SH-SY5Y (cell line): Measurements from ENCODE around the gene TIMM17B.

Experiments used
- GATA2 ChIP-seq: IDR thresholded peaks from 2 replicates; pipeline ENCODE4 v1.6.1; 2011; ENCODE audit warnings: mild to moderate bottlenecking, low read depth, low read length
- GATA3 ChIP-seq: IDR thresholded peaks from 2 replicates; pipeline ENCODE4 v1.6.1; 2011; ENCODE audit warnings: low read depth, mild to moderate bottlenecking, low read length, moderate library complexity

Gene TIMM17B

DNA sequence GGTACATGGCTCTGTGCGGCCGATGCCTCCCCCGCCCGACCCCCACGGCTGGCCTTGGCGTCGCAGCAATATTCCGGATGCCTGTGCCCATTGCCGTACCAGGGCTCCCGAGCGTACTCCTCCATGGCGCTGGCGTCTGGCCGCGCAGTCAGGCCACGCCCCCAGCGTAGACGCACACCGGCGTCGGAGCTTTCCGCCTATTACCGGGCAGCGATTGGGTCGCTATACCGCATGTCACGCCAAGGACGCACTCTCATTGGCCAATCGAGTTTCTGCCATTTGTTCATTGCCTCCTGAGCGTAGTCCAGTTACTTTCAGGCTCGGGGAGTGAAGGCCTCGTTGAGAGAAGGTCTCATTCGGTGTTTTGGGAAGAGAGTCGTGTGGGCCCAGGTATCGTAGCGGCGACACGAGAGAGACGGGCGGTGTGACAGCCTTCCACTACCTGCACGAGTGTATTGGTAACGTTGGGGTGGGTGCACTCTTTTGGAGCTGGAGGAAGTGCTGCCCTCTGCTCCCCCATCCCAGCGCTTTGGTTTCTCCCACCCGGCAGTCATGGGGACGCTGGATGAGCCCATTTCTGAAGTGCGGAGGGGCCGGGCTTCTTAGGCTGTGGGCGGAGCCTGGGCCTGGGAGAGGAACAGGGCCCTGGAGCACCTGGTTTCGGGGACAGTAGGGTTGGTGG, at the start of gene TIMM17B, which contains the start of gene PQBP1:
Gene TIMM17B (minus strand): TSS at position 144 of the 682 bp plus-strand sequence. CDS start 19 bp downstream, at position 125.
Gene PQBP1 (plus strand): TSS at position 306 of the 682 bp plus-strand sequence. CDS start 580 bp downstream, outside the sequence.
- TF ChIP-seq GATA3, result no peak
- TF ChIP-seq GATA2, result no peak

DNA sequence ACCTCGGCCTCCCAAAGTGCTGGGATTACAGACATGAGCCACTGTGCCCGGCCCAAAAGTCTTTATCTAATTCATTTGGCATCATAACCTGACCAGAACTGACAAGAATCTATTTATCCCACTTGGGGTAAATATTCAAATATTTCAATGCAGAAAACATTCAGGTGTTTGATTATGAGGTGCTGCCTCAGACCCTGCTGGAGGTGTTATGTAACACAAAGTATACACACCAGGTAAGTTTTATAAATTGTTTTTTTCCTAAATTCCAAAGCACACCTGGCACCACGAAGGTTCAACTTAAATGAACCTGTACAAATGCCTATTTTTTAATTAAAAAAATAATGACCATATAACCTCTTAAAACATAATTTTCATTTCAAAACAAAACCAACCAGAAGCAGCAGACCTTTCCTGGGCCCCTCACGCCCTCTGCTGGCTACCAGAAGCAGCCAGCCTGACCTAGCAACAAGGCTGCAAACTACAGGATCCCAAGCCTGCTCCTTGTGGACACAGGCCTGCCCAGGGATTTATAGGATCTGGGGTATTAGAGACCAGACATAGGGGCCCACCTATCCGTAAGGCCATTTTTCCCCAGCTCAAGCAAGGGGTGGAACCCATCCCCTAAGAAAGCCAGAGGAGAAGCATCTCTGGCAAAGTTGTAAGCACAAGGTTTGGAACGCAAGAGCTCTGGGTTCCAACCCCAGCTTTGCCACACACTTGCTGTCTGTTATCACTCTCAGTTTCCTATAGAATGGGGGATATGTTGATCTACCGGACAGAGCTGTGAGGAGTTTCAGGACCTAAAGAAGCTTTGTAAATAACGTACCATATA, 48.2 kb upstream of the TIMM17B start:
- TF ChIP-seq GATA3, result no peak

DNA sequence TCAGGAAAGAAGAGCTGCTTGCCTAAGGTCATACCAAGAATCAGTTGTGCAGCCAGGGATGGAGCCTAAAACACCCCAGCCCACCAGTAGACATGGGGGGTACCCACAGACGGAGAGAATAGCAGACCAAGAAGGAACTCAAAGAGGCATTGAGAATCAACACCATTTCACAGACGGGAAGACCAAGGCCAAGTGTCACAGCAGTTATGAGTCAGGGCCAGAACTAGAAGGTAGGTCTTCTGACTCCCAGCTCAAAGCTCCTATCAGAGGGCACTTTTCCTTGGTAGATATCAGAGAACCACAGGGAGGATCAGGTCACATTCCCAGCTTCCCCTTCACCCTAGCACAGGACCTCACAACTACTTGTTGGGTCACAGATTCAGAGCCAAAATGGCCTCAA, 45.3 kb upstream of the TIMM17B start:
- TF ChIP-seq GATA3 (no peak), GATA2 (no peak)

DNA sequence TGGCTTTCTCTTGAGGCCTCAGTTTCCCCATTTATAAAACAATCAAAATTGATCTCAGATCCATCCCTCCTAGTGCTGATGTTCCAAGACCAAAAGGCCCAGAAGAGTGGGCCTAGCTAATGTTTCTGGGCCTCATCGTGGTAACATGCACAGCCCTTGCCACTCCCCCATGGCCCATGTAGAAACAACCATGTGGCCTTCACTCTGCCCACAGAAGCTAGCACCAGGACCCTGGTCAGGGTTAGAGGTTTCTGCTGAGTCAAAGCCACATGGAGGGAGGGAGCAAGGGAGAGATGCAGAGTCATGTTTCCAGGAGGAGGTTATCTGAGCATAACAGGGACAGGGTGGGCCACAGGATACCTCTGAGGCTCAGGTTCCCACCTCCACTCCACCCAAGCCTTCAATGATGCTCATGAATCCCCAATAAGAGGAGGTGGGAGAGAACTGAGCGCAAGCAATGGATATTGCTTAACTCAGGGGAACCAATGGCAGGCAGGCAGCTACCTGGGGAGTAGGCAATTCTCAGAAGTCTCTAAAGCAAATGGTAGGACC, 42.9 kb upstream of the TIMM17B start:
- TF ChIP-seq GATA2, result no peak
- TF ChIP-seq GATA3, result no peak

DNA sequence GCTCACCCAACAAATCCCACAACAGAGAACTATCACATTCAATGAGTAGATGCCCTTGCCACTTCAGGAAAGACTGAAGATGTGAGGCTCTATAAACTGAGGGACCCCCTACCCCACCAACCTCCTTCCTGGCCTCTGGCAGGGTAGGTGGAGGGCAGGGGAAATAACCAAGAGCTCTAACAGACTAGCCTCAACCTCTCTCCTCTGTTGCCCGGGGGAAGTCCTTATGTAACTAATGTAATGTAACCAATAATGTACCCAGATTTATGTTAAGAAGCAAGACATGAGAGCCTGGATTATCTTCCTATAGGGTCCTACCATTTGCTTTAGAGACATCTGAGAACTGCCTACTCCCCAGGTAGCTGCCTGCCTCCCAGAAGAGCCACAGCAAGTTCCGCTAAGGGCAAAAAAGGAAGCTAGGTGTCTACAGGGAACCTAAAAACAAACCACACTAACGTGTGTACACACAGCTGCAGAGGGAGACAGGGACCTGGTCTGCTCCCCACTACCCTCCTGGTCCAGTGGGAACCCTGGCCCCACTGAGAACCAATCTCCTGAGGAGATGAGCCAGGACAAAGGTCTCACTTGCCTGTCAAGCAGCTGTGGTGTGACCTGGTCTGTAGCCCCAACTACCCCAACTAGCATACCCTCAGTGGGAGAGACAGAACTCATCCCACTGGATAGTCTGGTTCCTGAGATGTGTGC, 42.1 kb upstream of the TIMM17B start:
- TF ChIP-seq GATA3, result no peak
- no peak for TF ChIP-seq GATA2

DNA sequence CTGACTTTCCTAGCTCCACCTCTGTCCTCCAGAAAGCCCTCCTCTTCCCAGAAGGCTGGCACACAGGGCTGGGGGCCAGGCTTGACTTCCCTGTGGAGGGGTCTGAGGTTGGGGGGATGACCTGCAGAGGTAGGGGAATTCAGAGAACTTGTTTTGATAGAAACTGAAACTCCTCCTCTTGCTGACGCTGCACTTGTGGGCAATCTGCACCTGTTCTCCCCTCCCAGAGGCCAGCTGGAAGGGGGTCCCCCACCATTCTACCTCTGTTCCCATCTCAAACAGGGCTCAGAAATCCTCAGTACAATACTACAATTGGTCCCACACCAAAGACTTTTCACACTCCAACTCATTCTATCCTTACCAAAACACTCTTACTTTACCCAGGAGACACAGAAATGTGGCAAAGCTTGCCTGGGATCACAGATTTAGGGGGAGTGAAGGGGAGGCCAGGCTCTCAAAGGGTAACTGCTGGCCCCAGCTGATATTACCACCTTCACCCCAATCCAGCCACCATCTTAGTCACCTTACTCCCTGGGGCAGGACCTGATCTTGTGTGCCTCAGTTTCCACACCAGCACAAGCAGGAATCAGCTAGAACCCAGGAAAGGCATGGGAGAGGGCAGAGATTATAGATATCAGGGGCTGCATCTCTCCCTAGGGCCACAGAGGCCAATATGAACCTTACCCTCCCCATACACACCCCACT, 41.3 kb upstream of the TIMM17B start:
- TF ChIP-seq GATA2 (no peak), GATA3 (no peak)

DNA sequence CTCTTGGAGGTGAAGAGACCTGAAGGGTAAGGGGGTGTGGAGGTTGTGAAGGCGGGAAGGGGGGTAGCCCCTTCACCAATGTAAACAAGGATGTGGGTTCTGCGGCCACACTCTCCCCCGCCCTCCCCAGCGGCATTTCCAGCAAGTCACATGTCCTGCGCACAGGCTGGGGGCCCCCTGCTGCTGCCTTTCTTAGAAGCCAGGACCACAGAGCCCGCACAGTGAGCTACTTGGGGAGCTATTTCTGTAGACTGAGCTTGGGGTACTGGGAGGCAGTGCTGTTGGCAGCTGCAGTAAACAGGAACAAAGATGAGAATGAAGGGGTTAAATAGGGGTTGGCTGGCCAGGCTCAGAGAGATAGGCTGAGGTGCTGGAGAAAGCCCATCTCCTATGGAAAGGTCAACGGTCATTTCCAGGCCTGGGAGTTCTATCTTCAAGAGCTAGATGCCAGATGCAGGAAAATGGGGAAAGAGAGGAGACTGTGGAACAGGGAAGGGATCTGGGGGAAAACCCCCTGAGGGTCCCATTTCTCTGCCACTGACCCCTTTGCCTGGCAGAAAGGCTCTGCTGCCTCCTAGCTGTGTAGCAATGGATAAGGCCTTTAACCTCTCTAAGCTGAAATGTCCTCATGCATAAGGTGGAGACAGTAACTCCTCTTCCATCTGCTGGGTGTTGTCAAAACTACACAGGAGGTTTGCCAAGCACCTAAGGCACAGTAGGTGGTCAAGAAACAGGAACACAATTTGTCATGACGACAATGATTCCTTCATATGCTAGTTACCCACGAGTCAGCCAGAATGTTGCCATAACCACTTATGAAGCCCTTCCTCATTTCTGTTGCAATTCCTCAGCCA, 39.7 kb upstream of the TIMM17B start:
- TF ChIP-seq GATA3 (no peak), GATA2 (no peak)

DNA sequence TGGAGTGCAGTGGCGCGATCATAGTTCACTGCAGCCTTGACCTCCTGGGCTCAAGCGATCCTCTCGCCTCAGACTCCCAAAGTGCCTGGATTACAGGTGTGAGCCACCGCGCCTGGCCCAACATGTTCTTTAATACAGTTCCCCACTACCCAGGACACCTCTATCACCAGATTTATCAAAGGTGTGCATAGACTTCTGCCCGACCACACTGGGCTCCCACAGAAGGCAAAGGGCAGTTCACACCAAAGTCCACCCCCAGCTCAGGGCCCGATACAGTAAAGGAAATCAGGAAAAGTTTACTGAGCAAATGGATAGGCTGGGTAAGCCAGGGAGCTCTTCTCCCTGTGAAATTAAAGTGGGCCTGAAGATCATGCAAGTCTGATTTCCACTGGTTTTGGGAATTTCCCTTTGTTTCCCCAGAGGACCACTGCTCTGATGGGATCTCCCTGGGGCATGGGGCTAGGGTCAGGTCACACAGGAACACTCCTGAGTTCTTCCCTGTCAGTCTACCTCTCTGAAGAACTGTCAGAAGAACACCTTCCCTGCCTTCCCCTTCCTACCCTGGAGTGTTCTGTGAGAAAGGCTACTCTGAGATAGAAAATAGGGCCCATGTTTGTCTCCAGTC, 39.0 kb upstream of the TIMM17B start:
- TF ChIP-seq GATA3 (no peak), GATA2 (no peak)

DNA sequence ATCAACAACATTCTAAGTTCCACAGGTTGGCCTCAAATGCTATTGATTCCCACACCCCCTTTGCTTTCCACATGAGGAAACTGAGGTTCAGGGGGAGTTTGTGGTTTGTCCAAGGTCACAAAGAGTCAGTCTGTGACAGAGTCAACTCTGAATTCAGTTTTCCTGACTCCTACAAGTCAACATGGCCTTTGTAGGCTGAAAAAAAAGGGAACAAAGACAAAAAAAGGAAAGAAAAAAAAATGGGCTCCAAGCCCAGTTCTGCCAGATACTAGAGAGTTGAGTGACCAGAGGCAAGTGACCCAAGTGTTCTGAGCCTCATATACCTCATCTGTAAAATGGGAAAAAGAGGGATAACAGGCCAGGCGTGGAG, 37.7 kb upstream of the TIMM17B start:
- TF ChIP-seq GATA3, result no peak
- TF ChIP-seq GATA2, result no peak

DNA sequence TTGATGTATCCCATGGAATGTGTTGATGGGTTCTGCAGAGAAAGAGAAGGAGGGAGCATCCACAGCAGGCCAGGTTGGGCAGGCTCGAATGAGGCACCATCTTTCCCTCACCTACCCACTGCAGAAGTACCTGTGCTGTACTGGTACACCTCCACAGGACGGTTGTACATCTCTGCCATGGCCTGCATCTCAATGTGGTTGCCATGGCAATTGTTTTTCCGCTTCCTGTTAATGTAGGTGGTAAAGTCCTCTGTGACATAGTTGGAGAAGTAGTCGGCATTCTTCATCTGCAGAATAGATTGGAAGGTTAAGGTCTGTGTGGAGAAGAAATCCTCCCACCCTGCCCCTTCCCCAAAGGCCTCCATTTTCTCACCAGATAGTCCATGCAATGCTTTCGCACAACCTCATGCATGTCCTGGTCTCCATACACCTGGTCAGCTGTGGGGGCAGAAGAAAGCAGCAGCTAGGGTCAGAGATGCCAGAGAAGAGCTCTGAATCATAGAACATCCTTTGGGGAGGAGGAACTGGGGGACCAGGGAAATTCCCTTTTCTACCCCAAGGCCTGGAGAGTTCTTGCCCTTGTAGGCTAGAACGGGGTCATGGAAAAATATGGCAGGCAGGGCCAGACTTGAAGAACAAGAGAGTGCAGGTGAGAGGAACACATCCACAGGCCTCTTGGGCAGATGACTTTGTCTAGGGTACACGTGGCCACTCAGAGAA, 37.2 kb upstream of the TIMM17B start:
- TF ChIP-seq GATA2, result no peak
- TF ChIP-seq GATA3, result no peak

DNA sequence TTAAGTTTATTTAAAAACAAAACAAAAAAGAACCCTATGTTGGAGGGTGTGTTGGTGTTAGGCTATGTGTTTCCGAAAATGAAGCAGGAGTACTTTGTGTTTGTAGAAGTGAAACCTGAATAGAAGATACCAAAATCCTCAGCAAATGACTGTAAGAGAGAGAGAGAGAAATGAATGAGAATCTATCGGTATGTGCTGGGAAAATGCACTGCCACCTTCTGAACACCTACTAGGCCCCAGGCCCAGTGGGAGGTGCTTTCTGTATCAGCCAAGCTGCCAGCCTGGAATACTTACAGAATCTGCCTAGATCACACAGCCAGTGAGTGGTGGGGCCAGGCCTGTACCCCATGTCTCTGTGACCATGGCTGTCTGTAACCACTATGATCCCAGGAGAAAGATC, 36.2 kb upstream of the TIMM17B start:
- TF ChIP-seq GATA3 (no peak), GATA2 (no peak)
